Astrocyte of the cerebellum (primary cell): ENCODE data around the gene PRELP.

ENCODE experiments used
- DNase-seq: peaks from one replicate; pipeline ENCODE4 v3.0.0-alpha.2; 2011; ENCODE audit warnings: low read depth
- H3K4me3 ChIP-seq: 2 replicates; pipeline ENCODE4 v1.5.1; 2011; ENCODE audit warnings: mild to moderate bottlenecking, low read depth, low read length, moderate library complexity
- in situ Hi-C: cut with HindIII; loops from 2 replicates; pipeline ENCODE4 v1.10.0; 2017; ENCODE audit warnings: low sequenced_read_pairs
- TF ChIP-seq, protein P1 (sequence below): IDR thresholded peaks from 2 replicates; pipeline ENCODE4 v1.5.1; 2012; ENCODE audit warnings: low read length, low read depth, moderate library complexity, mild to moderate bottlenecking; ENCODE audit errors: missing control alignments

Gene PRELP

DNA sequence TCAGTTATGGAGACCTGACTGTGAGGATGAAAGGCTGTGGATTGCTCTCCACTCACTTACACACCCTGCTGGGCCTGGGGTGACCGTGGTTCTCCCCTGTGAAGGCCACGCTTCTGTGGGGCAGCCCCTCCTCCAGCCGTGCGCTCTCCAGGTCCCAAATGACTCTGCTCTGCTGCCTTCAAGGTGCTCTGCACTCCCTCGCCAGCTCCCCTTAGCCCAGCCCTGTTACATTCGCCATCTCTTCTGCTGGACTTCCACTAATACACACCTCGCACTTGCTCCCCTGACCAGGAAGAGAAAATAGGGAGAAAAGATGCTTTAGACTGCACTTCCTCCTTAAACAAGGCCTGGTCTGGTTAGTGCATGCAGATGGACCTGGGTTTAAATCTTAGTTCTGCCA lies 42.9 kb downstream of the PRELP start:
- TF ChIP-seq, protein P1, sequence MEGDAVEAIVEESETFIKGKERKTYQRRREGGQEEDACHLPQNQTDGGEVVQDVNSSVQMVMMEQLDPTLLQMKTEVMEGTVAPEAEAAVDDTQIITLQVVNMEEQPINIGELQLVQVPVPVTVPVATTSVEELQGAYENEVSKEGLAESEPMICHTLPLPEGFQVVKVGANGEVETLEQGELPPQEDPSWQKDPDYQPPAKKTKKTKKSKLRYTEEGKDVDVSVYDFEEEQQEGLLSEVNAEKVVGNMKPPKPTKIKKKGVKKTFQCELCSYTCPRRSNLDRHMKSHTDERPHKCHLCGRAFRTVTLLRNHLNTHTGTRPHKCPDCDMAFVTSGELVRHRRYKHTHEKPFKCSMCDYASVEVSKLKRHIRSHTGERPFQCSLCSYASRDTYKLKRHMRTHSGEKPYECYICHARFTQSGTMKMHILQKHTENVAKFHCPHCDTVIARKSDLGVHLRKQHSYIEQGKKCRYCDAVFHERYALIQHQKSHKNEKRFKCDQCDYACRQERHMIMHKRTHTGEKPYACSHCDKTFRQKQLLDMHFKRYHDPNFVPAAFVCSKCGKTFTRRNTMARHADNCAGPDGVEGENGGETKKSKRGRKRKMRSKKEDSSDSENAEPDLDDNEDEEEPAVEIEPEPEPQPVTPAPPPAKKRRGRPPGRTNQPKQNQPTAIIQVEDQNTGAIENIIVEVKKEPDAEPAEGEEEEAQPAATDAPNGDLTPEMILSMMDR, result no peak
- no peak overlapping the region for H3K4me3 ChIP-seq
- in situ Hi-C loops, result loop anchor here (25.0 kb wide), 1 partner anchor 194 kb away; no protein-coding TSS in a partner anchor
- no peak for DNase-seq

DNA sequence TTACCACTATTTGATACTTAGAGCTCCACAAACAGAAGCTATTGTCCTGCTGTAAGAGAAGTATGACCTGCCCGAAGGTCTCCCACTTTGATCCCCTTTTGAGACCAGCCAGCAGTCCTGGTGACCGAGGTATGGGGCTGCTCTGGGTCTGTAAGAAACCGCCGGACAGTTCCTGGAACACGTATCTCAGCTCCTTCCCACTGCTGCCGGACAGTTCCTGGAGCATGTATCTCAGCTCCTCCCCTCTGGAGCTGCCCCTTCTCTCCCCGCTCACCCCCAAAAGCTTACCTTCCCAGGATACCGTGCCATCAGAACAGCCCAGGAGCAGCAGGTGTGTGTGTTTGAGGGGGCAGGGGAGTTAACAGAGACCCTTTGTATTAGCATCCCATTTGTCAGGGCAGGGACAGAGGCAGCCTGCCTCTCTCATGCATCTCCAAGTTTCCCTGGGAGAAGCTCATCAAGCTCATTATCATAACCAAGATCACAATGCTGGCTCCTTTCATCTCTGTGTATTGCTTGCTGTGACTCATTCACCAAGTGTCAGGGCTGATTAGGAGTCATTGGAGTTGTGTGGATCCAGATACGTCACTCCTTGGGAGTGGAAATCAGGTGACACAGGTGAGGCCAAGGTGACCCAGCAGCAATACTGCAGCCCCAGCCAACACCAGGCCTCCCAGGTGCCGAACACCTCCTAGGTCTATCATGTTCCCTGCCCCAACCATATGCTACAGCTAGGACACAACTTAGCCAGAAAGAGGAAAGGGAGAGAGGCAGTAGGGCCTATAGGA lies 43.6 kb downstream of the PRELP start:
- in situ Hi-C loops, result loop anchor here (25.0 kb wide), 1 partner anchor 193 kb away; no protein-coding TSS in a partner anchor
- TF ChIP-seq, protein P1, result no peak
- H3K4me3 ChIP-seq, result no peak overlapping the region
- DNase-seq, result no peak

DNA sequence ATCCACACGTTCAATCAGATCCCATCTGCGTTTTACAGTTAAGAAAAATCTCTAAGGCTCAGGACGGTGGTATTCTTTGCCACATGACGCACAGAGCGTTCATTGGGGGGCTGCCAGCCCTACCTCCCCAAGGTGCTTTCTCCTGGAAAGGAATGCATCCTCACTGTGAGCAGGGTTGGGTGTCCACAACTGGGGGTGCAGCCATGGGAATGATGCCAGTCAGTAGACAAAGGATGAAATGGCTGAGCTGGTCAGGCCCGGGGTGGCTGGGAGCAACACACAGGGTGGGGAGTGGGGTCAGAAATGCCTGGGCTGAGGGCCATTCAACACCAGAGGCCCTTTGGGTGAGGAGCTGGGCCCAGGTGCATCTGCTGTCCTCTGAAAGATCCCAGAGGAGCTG lies 44.3 kb downstream of the PRELP start:
- TF ChIP-seq, protein P1, result no peak
- in situ Hi-C loops, result loop anchor here (25.0 kb wide), 1 partner anchor 192 kb away; no protein-coding TSS in a partner anchor
- H3K4me3 ChIP-seq, result no peak overlapping the region
- no peak for DNase-seq

DNA sequence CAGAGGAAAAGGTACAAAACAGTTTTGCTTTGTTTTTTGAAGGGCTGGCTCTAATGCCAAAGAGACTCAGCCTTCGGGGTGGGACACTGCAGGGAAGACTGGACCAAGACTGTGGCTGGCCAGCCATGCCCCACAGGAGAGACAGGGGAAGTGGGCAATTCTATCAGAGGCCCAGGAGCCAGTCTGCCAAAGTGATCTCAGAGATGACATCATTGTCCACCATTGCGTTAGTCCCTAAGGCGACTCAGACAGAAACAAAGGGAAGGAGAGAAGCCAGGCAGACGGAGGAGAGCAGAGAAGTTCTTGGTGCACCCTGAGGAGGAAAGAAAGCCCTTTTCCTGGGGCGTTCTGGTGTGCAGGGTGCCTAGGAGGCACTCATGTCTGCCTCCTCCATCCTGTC lies 44.7 kb downstream of the PRELP start:
- DNase-seq, result peak; percentile 38
- TF ChIP-seq, protein P1, result no peak
- no peak overlapping the region for H3K4me3 ChIP-seq
- in situ Hi-C loops, result loop anchor here (25.0 kb wide), 1 partner anchor 192 kb away; no protein-coding TSS in a partner anchor

DNA sequence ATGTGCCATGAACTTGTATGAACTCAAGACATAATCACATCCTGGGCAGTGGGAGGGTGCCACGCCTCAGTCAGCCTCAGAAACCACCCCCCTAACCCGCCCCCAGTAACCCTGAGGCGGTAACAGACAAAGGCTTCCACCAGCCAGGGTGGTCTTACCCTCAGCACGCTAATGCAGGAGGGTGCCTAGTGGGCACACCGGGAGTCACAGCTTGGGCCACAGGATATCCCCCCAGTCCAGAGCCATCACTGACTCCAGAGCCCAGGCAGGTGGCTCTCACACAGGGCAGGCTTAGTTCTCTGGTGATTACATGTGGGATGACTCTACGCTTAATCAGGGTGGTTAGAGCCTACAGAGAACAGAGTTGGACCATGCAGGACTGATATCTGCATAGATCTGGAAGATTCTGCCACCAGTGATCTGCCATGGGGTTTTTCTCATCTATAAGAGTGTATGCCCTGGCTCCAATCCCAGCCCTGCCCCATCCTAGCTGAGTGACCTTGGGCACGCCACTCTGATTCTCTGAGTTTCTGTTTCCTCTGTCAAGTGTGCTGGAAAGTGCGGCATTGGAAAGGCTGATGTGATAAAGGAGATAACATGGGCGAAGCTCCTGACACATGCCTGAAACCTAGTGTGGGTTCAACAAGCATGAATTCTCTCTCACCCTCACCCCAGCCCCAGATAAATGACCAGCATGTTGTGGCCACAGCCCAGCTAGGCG lies 45.6 kb downstream of the PRELP start:
- TF ChIP-seq, protein P1, result no peak
- H3K4me3 ChIP-seq, result no peak overlapping the region
- in situ Hi-C loops, result loop anchor here (25.0 kb wide), 1 partner anchor 191 kb away; no protein-coding TSS in a partner anchor
- DNase-seq, result no peak

GRCh38 chr1:203521812-203522211 lies 46.2 kb downstream of the PRELP start:
- TF ChIP-seq, protein P1, result no peak
- DNase-seq, result no peak
- H3K4me3 ChIP-seq, result no peak overlapping the region
- in situ Hi-C loops, result loop anchor here (25.0 kb wide), 1 partner anchor 190 kb away; no protein-coding TSS in a partner anchor
